Breast epithelium (tissue), 3 donors: Measurements from ENCODE around the gene FBN3.

ENCODE experiments used
- CTCF ChIP-seq, 3 donors: fragments of 450-650 bp; IDR thresholded peaks; one replicate each; pipeline ENCODE4 v1.5.1; 2016 to 2017; ENCODE audit warnings: antibody characterized with exemption in 3 of 3, mild to moderate bottlenecking in 3 of 3, moderate library complexity in 3 of 3
- POLR2A ChIP-seq: fragments of 450-650 bp; IDR thresholded peaks from one replicate; pipeline ENCODE4 v1.6.1; 2016; ENCODE audit warnings: antibody characterized with exemption, mild to moderate bottlenecking, moderate library complexity
- POLR2AphosphoS5 ChIP-seq, 3 donors: sonication (generic); formaldehyde crosslinking; IDR thresholded peaks; one replicate each; pipeline ENCODE4 v1.6.1; 2017; ENCODE audit warnings: antibody characterized with exemption in 3 of 3

GRCh38 chr19:8110931-8111330 is 38.5 kb downstream of the FBN3 start:
- TF ChIP-seq CTCF (IDR thresholded peaks at IDR 0.05) (no peak), POLR2A (no peak), POLR2AphosphoS5 (IDR thresholded peaks at IDR 0.05) (no peak)
